GM12878 (cell line): Measurements from ENCODE around the gene RAB12. TPM values are rescaled to one million over a fixed set of nuclear protein-coding genes. Genes with fewer than 3 reads are reported as not detected.

Source experiments
- BACH1 ChIP-seq: fragments of 450-650 bp; IDR thresholded peaks from 2 replicates; pipeline ENCODE4 v1.6.1; 2017; ENCODE audit warnings: mild to moderate bottlenecking, borderline replicate concordance
- BCL11A ChIP-seq: IDR thresholded peaks from 2 replicates; pipeline ENCODE4 v1.6.1; 2011; ENCODE audit warnings: low read depth, low read length
- CEBPB ChIP-seq, 2 experiments: fragments of 150-350 bp in 1 of 2; IDR thresholded peaks; 2 replicates each; pipeline ENCODE4 v1.6.1; 2012 to 2014; ENCODE audit warnings: low read depth in 2 of 2, low read length in 2 of 2, borderline replicate concordance in 1 of 2, inconsistent platforms in 1 of 2
- CHD2 ChIP-seq: IDR thresholded peaks from 2 replicates; pipeline ENCODE4 v1.6.1; 2011; ENCODE audit warnings: low read depth, low read length, improper control_type of control experiment, borderline replicate concordance
- CHD4 ChIP-seq: fragments of 200-600 bp; sonication (generic); IDR thresholded peaks from 2 replicates; pipeline ENCODE4 v1.6.1; 2016; ENCODE audit warnings: mild to moderate bottlenecking
- E2F8 ChIP-seq: fragments of 450-650 bp; IDR thresholded peaks from 2 replicates; pipeline ENCODE4 v1.6.1; 2018; ENCODE audit warnings: mild to moderate bottlenecking, low read depth, moderate library complexity; ENCODE audit not compliant: partially characterized antibody
- ESRRA ChIP-seq: IDR thresholded peaks from 2 replicates; pipeline ENCODE4 v1.6.1; 2012; ENCODE audit warnings: mild to moderate bottlenecking, low read length, improper control_type of control experiment
- FOXK2 ChIP-seq: fragments of 450-650 bp; IDR thresholded peaks from 2 replicates; pipeline ENCODE4 v1.6.1; 2017; ENCODE audit warnings: mild to moderate bottlenecking, moderate library complexity
- FOXM1 ChIP-seq: IDR thresholded peaks from 2 replicates; pipeline ENCODE4 v1.6.1; 2012; ENCODE audit warnings: low read depth, mild to moderate bottlenecking, inconsistent platforms, low read length, moderate library complexity
- GABPA ChIP-seq: IDR thresholded peaks from 2 replicates; pipeline ENCODE4 v1.6.1; 2014; ENCODE audit warnings: antibody characterized with exemption, low read depth, mild to moderate bottlenecking, inconsistent platforms
- KDM1A ChIP-seq: fragments of 200-600 bp; sonication (generic); IDR thresholded peaks from 2 replicates; pipeline ENCODE4 v1.6.1; 2016; ENCODE audit warnings: borderline replicate concordance
- MLLT1 ChIP-seq: fragments of 450-650 bp; IDR thresholded peaks from 2 replicates; pipeline ENCODE4 v1.6.1; 2016; ENCODE audit warnings: mild to moderate bottlenecking
- MTA3 ChIP-seq: IDR thresholded peaks from 2 replicates; pipeline ENCODE4 v1.6.1; 2012; ENCODE audit warnings: low read length, inconsistent platforms, borderline replicate concordance
- MYB ChIP-seq: fragments of 150-350 bp; IDR thresholded peaks from 2 replicates; pipeline ENCODE4 v1.6.1; 2014; ENCODE audit warnings: mild to moderate bottlenecking, low read depth, low read length, borderline replicate concordance
- NFYB ChIP-seq: IDR thresholded peaks from 2 replicates; pipeline ENCODE4 v1.6.1; 2011; ENCODE audit warnings: low read depth, mild to moderate bottlenecking, low read length, improper control_type of control experiment, moderate library complexity; ENCODE audit not compliant: insufficient read depth
- PAX8 ChIP-seq: fragments of 450-650 bp; IDR thresholded peaks from 2 replicates; pipeline ENCODE4 v1.6.1; 2017; ENCODE audit warnings: mild to moderate bottlenecking, moderate library complexity
- PBX3 ChIP-seq: IDR thresholded peaks from 2 replicates; pipeline ENCODE4 v1.6.1; 2011; ENCODE audit warnings: mild to moderate bottlenecking, low read depth, low read length, moderate library complexity; ENCODE audit not compliant: insufficient replicate concordance
- RCOR1 ChIP-seq: conservative IDR thresholded peaks from 2 replicates; pipeline ENCODE4 v1.6.1; 2012; ENCODE audit warnings: low read depth, low read length, improper control_type of control experiment
- RUNX3 ChIP-seq: IDR thresholded peaks from 2 replicates; pipeline ENCODE4 v1.6.1; 2012; ENCODE audit warnings: low read length, inconsistent platforms
- SPI1 ChIP-seq: IDR thresholded peaks from 2 replicates; pipeline ENCODE4 v1.6.1; 2011; ENCODE audit warnings: low read depth, mild to moderate bottlenecking, low read length, moderate library complexity, borderline replicate concordance; ENCODE audit not compliant: insufficient read depth
- SRF ChIP-seq, 2 experiments: IDR thresholded peaks; 2 replicates each; pipeline ENCODE4 v1.6.1; 2011; ENCODE audit warnings: low read depth in 2 of 2, low read length in 2 of 2, mild to moderate bottlenecking in 1 of 2, moderate library complexity in 1 of 2
- TAF1 ChIP-seq: IDR thresholded peaks from 2 replicates; pipeline ENCODE4 v1.6.1; 2011; ENCODE audit warnings: mild to moderate bottlenecking, low read depth, low read length, borderline replicate concordance
- WRNIP1 ChIP-seq: IDR thresholded peaks from 2 replicates; pipeline ENCODE4 v1.6.1; 2011; ENCODE audit warnings: low read depth, low read length, improper control_type of control experiment, borderline replicate concordance
- ZNF217 ChIP-seq: fragments of 450-650 bp; IDR thresholded peaks from 2 replicates; pipeline ENCODE4 v1.6.1; 2017; ENCODE audit warnings: antibody characterized with exemption, mild to moderate bottlenecking
- ZNF274 ChIP-seq: IDR thresholded peaks from one replicate; pipeline ENCODE4 v1.8.0; 2011; ENCODE audit not compliant: insufficient read length, insufficient read depth
- ZSCAN29 ChIP-seq: fragments of 450-650 bp; IDR thresholded peaks from 2 replicates; pipeline ENCODE4 v1.6.1; 2017; ENCODE audit warnings: mild to moderate bottlenecking, moderate library complexity
- polyA plus RNA-seq, 11 experiments: library from polyadenylated mRNA; depleted of rRNA in 4 of 11; unstranded in 6 of 11; stranded (reverse) in 5 of 11; fragments of >200 nt; fragmentation: Nextera tagmentation in 4 of 11; fragmentation: Illumina TruSeq in 1 of 11; extraction: Ambion mirVana in 4 of 11; extraction: Trizol in 1 of 11; gene quantifications; 1 replicate in 1 of 11; 2 replicates in 10 of 11; pipeline versions ENCODE4 v1.2.1 to v1.2.3, GENCODE V29; 2011 to 2016; ENCODE audit warnings: inconsistent platforms in 2 of 11, missing spikeins in 2 of 11, low read depth in 1 of 11
- total RNA-seq, 4 experiments: library from RNA; depleted of rRNA in 3 of 4; stranded (reverse); fragments of >200 nt in 3 of 4; fragmentation: Illumina TruSeq in 1 of 4; extraction: Trizol in 1 of 4; gene quantifications; 2 replicates each; pipeline versions ENCODE4 v1.2.1 to v1.2.3, GENCODE V29; 2013 to 2021

RAB12 gene
- total and polyA plus RNA-seq, 10 of the 15 experiments (the other 5 are each of a cell fraction or from before 2014, with no cell fraction given): 0.71 to 29.8 (median 14.0) TPM

- TF ChIP-seq SPI1: no peak
- no peak for TF ChIP-seq CEBPB (IDR thresholded peaks at IDR 0.05; ENCODE audit: borderline replicate concordance in 1 of 2, low read depth in 2 of 2, low read length in 2 of 2)
- no peak for TF ChIP-seq MYB
- peak; percentile 98 for TF ChIP-seq ZSCAN29
- TF ChIP-seq MTA3: no peak
- no peak for TF ChIP-seq KDM1A
- TF ChIP-seq SRF (IDR thresholded peaks at IDR 0.05; ENCODE audit: low read depth in 2 of 2, low read length in 2 of 2): 0 out of 4 replicates have a peak, but pooled peaks of 1 of the 2 experiments have one; percentile 17
- TF ChIP-seq ZNF274: no peak
- no peak for TF ChIP-seq FOXK2
- TF ChIP-seq TAF1: peak; percentile 89; the same call in 1 of the 2 replicates
- no peak for TF ChIP-seq ESRRA
- TF ChIP-seq E2F8: no peak
- TF ChIP-seq MLLT1: peak; percentile 90
- peak; percentile 67 for TF ChIP-seq GABPA
- TF ChIP-seq CHD2: peak; percentile 25; the same call in 1 of the 2 replicates
- TF ChIP-seq PBX3: no peak
- TF ChIP-seq PAX8: no peak
- peak; percentile 48; the same call in 1 of the 2 replicates for TF ChIP-seq ZNF217
- TF ChIP-seq CHD4: no peak
- TF ChIP-seq NFYB: no peak
- TF ChIP-seq BCL11A: no peak
- no peak; the same call in 1 of the 2 replicates for TF ChIP-seq RUNX3
- TF ChIP-seq WRNIP1: no peak
- TF ChIP-seq FOXM1: peak; percentile 15; the same call in 1 of the 2 replicates
- no peak for TF ChIP-seq RCOR1
- peak; percentile 72 for TF ChIP-seq BACH1
Observed at GRCh38 chr18:8608795-8609658, at the start of gene RAB12 (continued).
